Measurements from ENCODE around the gene TFCP2L1. TPM values are rescaled to one million over a fixed set of nuclear protein-coding genes. Genes with fewer than 3 reads are reported as not detected.

Gene TFCP2L1
- total RNA-seq, 1 donor from 2014 or later = 0.05 TPM

GRCh38 chr2:121239471-121239870 is 45.5 kb downstream of the TFCP2L1 start:
- H2AFZ ChIP-seq (ENCODE audit: low read depth, low read length) = no peak overlapping the region
- H3K4me1 Mint-ChIP-seq (ENCODE audit: low read depth, unreplicated experiment) = peaks cover 3% of the 10 kb centered on the region
- no peak overlapping the region for H3K4me3 ChIP-seq (ENCODE audit: insufficient read depth, low read depth, low read length)
- peaks cover 6% of the 10 kb centered on the region for H3K27me3 ChIP-seq (ENCODE audit: insufficient read depth, low read length)
- no peaks in the 10 kb centered on the region for H3K79me2 ChIP-seq (ENCODE audit: insufficient read depth, low read length)
- peaks cover 8% of the 10 kb centered on the region for H3K4me1 ChIP-seq (ENCODE audit: insufficient read depth, low read length)
- DNase-seq (ENCODE audit: low read depth) (no peak), FAIRE-seq (no peak)
- peaks cover 2% of the 10 kb centered on the region for H3K9me3 Mint-ChIP-seq (ENCODE audit: unreplicated experiment)
- H4K20me1 ChIP-seq (ENCODE audit: insufficient read depth, low read length) = no peaks in the 10 kb centered on the region
- H3K4me2 ChIP-seq (ENCODE audit: low read length) = no peak overlapping the region
- H3K27ac Mint-ChIP-seq (ENCODE audit: unreplicated experiment) = no peak overlapping the region
- no peak for TF ChIP-seq CTCF (IDR thresholded peaks at IDR 0.05; ENCODE audit: insufficient read depth, low read depth, low read length)
- no peak for TF ChIP-seq EZH2 (IDR thresholded peaks at IDR 0.05; ENCODE audit: insufficient read depth, low read length)
- H3K36me3 Mint-ChIP-seq (ENCODE audit: low read depth, unreplicated experiment) = no peaks in the 10 kb centered on the region
- no peaks in the 10 kb centered on the region for H3K36me3 ChIP-seq (ENCODE audit: insufficient read depth, low read length)
- H3K27ac ChIP-seq (ENCODE audit: low read depth, low read length) = no peak overlapping the region
- no peak overlapping the region for H3K9ac ChIP-seq (ENCODE audit: low read length)
- no peaks in the 10 kb centered on the region for H3K9me3 ChIP-seq (ENCODE audit: insufficient read depth, low read depth, low read length)
- H3K4me3 Mint-ChIP-seq (ENCODE audit: unreplicated experiment) = no peak overlapping the region
- H3K27me3 Mint-ChIP-seq (ENCODE audit: low read depth, unreplicated experiment) = peaks cover 71% of the 10 kb centered on the region

- peaks cover 76% of the 10 kb centered on the region for H3K27me3 Mint-ChIP-seq (ENCODE audit: low read depth, unreplicated experiment)
Observed at GRCh38 chr2:121238828-121239227, 46.2 kb downstream of the TFCP2L1 start.

More at GRCh38 chr2:121238828-121239227, 46.2 kb downstream of the TFCP2L1 start:
- no peak overlapping the region for H3K4me2 ChIP-seq (ENCODE audit: low read length)
- no peak overlapping the region for H3K27ac ChIP-seq (ENCODE audit: low read depth, low read length)
- no peak overlapping the region for H3K9ac ChIP-seq (ENCODE audit: low read length)
- no peaks in the 10 kb centered on the region for H3K9me3 ChIP-seq (ENCODE audit: insufficient read depth, low read depth, low read length)
- H3K4me1 ChIP-seq (ENCODE audit: insufficient read depth, low read length) = peaks cover 8% of the 10 kb centered on the region
- no peaks in the 10 kb centered on the region for H3K36me3 Mint-ChIP-seq (ENCODE audit: low read depth, unreplicated experiment)
- no peak overlapping the region for H3K27ac Mint-ChIP-seq (ENCODE audit: unreplicated experiment)
- no peak for DNase-seq (ENCODE audit: low read depth)
- TF ChIP-seq CTCF (IDR thresholded peaks at IDR 0.05; ENCODE audit: insufficient read depth, low read depth, low read length) (no peak), EZH2 (IDR thresholded peaks at IDR 0.05; ENCODE audit: insufficient read depth, low read length) (no peak)
- no peak overlapping the region for H2AFZ ChIP-seq (ENCODE audit: low read depth, low read length)
- H3K36me3 ChIP-seq (ENCODE audit: insufficient read depth, low read length) = no peaks in the 10 kb centered on the region
- no peak overlapping the region for H3K4me3 ChIP-seq (ENCODE audit: insufficient read depth, low read depth, low read length)
- H3K27me3 ChIP-seq (ENCODE audit: insufficient read depth, low read length) = peaks cover 6% of the 10 kb centered on the region
- FAIRE-seq = no peak
- peaks cover 2% of the 10 kb centered on the region for H3K9me3 Mint-ChIP-seq (ENCODE audit: unreplicated experiment)
- no peaks in the 10 kb centered on the region for H3K79me2 ChIP-seq (ENCODE audit: insufficient read depth, low read length)
- H3K4me3 Mint-ChIP-seq (ENCODE audit: unreplicated experiment) = no peak overlapping the region
- peaks cover 3% of the 10 kb centered on the region for H3K4me1 Mint-ChIP-seq (ENCODE audit: low read depth, unreplicated experiment)
- no peaks in the 10 kb centered on the region for H4K20me1 ChIP-seq (ENCODE audit: insufficient read depth, low read length)
